GM12872 (cell line): ENCODE measurements around the gene GNG7.

Experiments used
- CTCF ChIP-seq: IDR thresholded peaks from 3 replicates; pipeline ENCODE4 v1.5.1; 2011; ENCODE audit warnings: low read depth, mild to moderate bottlenecking, low read length, moderate library complexity; ENCODE audit not compliant: insufficient read depth

GNG7 gene

DNA sequence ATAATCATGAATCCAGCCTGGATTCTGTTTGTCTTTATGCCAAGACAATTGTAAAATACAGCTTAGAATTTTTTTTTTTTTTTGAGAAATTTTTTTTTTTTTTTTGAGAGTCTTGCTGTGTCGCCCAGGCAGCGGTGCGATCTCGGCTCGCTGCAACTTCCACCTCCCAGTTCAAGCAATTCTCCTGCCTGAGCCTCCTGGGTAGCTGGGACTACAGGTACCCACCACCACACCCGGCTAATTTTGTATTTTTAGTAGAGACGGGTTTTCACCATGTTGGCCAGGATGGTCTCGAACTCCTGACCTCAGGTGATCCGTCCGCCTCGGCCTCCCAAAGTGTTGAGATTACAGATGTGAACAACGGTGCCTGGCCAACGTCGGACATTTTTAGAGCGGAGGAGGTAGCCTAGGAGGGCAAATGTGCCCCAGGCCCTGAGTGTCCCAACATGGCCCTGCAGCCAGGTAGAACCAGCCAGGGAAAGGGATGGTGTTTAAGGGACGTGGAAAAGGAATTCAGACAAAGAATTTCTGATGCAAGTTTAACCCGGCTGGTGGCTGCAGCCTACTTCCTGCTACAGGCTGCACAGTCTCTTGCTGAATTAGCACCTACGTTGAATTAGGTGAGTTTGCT lies 89.8 kb downstream of the GNG7 start:
- TF ChIP-seq CTCF: no peak

DNA sequence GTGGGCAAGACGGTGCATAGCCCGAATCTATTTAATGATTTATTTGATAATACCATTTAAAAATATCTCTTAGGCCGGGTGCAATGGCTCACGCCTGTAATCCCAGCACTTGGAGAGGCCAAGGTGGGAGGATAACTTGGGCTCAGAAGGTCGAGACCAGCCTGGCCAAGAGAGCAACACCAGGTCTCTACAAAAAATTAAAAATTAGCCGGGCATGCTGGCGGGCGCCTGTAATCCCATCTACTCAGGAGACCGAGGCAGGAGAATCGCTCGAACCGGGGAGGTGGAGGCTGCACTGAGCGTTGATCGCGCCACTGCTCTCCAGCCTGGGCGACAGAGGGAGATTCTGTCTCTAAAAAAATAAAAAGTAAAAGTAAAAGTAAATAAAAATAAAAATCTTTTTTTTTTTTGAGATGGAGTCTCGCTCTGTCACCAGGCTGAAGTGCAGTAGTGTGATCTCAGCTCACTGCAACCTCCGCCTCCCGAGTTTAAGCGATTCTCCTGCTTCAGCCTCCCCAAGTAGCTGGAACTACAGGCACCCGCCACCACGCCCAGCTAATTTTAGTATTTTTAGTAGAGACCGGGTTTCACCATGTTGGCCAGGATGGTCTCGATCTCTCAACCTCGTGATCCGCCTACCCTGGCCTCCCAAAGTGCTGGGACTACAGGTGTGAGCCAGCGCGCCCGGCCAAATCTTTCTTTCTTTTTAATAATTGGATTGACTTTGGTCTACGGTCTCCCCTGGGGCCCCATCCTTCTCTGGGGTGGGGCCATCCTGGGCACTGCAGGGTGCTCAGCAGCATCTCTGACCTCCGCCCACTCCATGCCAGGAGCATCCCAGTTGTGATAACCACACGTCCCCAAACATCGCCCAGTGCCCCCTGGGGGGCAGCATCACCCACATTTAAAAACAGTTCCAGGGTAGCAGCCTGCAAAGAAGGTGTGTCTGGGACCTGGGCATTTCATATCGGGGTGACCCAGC lies 90.7 kb downstream of the GNG7 start:
- TF ChIP-seq CTCF: peak; percentile 40; the same call in 2 of the 3 replicates

GRCh38 chr19:2610637-2611482 lies 91.6 kb downstream of the GNG7 start:
- TF ChIP-seq CTCF: peak; percentile 96

DNA sequence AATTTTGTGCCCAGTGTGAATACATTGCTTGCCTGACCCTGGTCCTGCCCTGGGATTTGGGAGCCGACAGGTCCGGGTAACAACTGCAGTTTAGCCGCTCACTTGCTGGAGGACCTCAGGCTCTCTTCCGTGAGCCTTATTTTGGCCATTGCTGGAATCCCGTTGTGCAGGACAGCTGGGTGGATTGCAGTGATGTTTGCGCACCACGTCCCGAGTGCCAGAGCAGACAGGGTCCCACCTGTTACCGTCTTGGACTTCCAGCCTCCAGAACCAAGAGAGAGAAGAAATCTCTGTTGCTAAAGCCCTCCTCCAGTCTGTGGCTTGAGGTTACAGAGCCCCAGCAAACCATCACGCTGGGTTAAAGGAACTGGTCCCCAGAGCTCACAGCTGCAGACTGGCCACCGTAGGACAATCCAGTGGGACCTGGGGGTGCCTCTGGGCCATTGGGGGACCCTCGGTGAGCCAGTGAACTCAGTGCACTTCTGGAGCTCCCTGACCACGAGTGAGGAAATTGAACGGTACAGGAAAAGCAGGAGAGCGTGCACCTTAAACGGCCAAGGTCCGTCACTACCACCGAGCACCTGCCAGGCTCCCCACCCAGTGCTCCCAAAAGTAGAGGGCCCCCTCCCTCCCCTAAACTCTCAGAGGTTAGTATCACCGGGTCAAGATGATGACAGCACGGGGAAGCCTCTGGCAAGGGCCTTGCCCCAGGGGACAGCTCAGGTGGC lies 92.9 kb downstream of the GNG7 start:
- TF ChIP-seq CTCF: no peak

- no peak for TF ChIP-seq CTCF
Observed at GRCh38 chr19:2608602-2608922, 93.9 kb downstream of the GNG7 start.

- TF ChIP-seq CTCF: no peak
Observed at GRCh38 chr19:2607712-2608601, 94.5 kb downstream of the GNG7 start.
